Transverse colon (tissue), 4 donors: ENCODE data around the gene ANKRD2. TPM values are rescaled to one million over a fixed set of nuclear protein-coding genes. Genes with fewer than 3 reads are reported as not detected.
"Not testable (repeated sequence)": the region's sequence is repeated elsewhere in the genome, so short reads cannot be mapped to it uniquely, and the experiment has no call there.

Experiments
- DNase-seq: peaks from one replicate; pipeline ENCODE4 v3.0.0-alpha.2; 2019
- H3K27ac ChIP-seq, 4 donors: fragments of 200-600 bp; sonication (generic); 2 replicates each; pipeline ENCODE4 v1.5.1; 2016 to 2018; ENCODE audit warnings: inconsistent platforms in 4 of 4
- H3K27me3 ChIP-seq: fragments of 200-600 bp; sonication (generic); 2 replicates; pipeline ENCODE4 v1.5.1; 2017; ENCODE audit warnings: inconsistent platforms
- H3K36me3 ChIP-seq, 4 donors: fragments of 200-600 bp; sonication (generic); 2 replicates each; pipeline ENCODE4 v1.5.1; 2017 to 2019; ENCODE audit warnings: inconsistent platforms in 4 of 4
- H3K4me1 ChIP-seq, 4 donors: fragments of 200-600 bp; sonication (generic); 2 replicates each; pipeline ENCODE4 v1.5.1; 2017 to 2020; ENCODE audit warnings: inconsistent platforms in 4 of 4
- H3K4me3 ChIP-seq, 4 donors: fragments of 200-600 bp; sonication (generic); 1 replicate in 1 of 4; 2 replicates in 3 of 4; pipeline versions ENCODE4 v1.5.1 to v1.6.1; 2017 to 2019; ENCODE audit warnings: inconsistent platforms in 4 of 4
- H3K9me3 ChIP-seq, 2 donors: fragments of 200-600 bp; sonication (generic); 2 replicates each; pipeline ENCODE4 v1.5.1; 2017 to 2019; ENCODE audit warnings: inconsistent platforms in 2 of 2
- EP300 ChIP-seq: sonication (generic); formaldehyde crosslinking; IDR thresholded peaks from one replicate; pipeline ENCODE4 v1.6.1; 2017; ENCODE audit warnings: antibody characterized with exemption, low read depth
- POLR2A ChIP-seq: fragments of 450-650 bp; IDR thresholded peaks from one replicate; pipeline ENCODE4 v1.6.1; 2016; ENCODE audit warnings: antibody characterized with exemption, mild to moderate bottlenecking, moderate library complexity
- POLR2AphosphoS5 ChIP-seq, 3 donors: sonication (generic); formaldehyde crosslinking; IDR thresholded peaks; one replicate each; pipeline ENCODE4 v1.6.1; 2016; ENCODE audit warnings: antibody characterized with exemption in 3 of 3
- WGBS, 2 donors: methylation state at CpG; one replicate each; pipeline ENCODE4 v1.1.5; 2018; ENCODE audit warnings: low coverage in 1 of 2; 5-methylcytosine and 5-hydroxymethylcytosine counted together
- in situ Hi-C, 4 donors: fragments of 200-750 bp; cut with MboI; loops; one replicate each; pipeline versions ENCODE4 v1.15.0 to v1.15.1; 2017; ENCODE audit warnings: low sequenced_read_pairs in 3 of 4, low pct_ligation_motif_present in 1 of 4, low pct_unique_long_range_greater_than_20kb in 1 of 4
- intact Hi-C: fragments of 100-400 bp; cut with DNase I; formaldehyde crosslinking; loops from one replicate; pipeline ENCODE4 v1.15.1; 2023; ENCODE audit warnings: low total_unique reads
- total RNA-seq, 4 donors: library from RNA; depleted of rRNA; stranded (reverse); fragments of >200 nt; gene quantifications; one replicate each; pipeline ENCODE4 v1.1.0, GENCODE V29; 2016
- TF ChIP-seq, protein P1 (sequence below), 5 experiments: fragments of 200-600 bp in 3 of 5; fragments of 450-650 bp in 2 of 5; sonication (generic) in 3 of 5; IDR thresholded peaks; 1 replicate in 2 of 5; 2 replicates in 3 of 5; pipeline ENCODE4 v1.5.1; 2016 to 2017; ENCODE audit warnings: antibody characterized with exemption in 5 of 5, inconsistent platforms in 3 of 5, mild to moderate bottlenecking in 2 of 5, moderate library complexity in 1 of 5

The ANKRD2 gene
- total RNA-seq, 4 donors from 2014 or later = not detected

DNA sequence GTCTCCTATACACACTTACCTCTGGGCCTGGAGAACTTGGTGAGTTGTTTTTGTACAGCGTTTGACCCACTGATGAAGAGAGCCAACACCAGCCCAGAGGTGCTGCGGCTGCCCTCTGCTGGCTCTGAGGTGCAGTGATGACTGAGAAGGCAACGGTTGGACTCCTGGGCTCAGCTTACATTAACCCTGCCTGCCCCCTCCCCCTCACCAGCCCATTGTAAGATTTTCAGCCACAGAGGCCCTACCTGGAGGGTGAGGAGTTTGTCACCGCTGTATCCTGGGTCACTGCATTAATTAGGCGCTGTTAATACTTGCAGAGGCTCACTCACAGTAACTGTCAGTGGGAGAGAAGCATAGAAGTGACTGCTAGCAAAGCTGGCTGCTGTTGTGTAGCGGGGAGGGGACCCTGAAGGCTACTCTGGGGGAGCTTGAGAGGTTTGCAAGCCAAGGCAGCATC, 19.0 kb upstream of the ANKRD2 start:
- DNase-seq = peak; percentile 52
- no peak overlapping the region for H3K27ac ChIP-seq
- TF ChIP-seq EP300 = no peak
- TF ChIP-seq, protein P1, sequence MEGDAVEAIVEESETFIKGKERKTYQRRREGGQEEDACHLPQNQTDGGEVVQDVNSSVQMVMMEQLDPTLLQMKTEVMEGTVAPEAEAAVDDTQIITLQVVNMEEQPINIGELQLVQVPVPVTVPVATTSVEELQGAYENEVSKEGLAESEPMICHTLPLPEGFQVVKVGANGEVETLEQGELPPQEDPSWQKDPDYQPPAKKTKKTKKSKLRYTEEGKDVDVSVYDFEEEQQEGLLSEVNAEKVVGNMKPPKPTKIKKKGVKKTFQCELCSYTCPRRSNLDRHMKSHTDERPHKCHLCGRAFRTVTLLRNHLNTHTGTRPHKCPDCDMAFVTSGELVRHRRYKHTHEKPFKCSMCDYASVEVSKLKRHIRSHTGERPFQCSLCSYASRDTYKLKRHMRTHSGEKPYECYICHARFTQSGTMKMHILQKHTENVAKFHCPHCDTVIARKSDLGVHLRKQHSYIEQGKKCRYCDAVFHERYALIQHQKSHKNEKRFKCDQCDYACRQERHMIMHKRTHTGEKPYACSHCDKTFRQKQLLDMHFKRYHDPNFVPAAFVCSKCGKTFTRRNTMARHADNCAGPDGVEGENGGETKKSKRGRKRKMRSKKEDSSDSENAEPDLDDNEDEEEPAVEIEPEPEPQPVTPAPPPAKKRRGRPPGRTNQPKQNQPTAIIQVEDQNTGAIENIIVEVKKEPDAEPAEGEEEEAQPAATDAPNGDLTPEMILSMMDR (IDR thresholded peaks at IDR 0.05) = peak; percentile 59 to 76 (median 68)
- TF ChIP-seq POLR2A = no peak
- no peak for TF ChIP-seq POLR2AphosphoS5 (IDR thresholded peaks at IDR 0.05)
- 25% methylated on average over 6 of the region's 6 CpGs; no CpG with 5 or more reads in 1 of the 2 donors for WGBS, 2 donors
- no peaks in the 10 kb centered on the region for H3K27me3 ChIP-seq
- H3K4me3 ChIP-seq = no peak overlapping the region
- H3K9me3 ChIP-seq = no peaks in the 10 kb centered on the region
- in situ Hi-C loops (loop anchor here in 2 of 4 donors (10.0 kb wide), 1 partner anchor 89 kb away; no protein-coding TSS in a partner anchor), intact Hi-C loops (loop anchor here (5.0 kb wide), 1 partner anchor 91 kb away; no protein-coding TSS in a partner anchor)
- H3K36me3 ChIP-seq = no peaks in the 10 kb centered on the region
- H3K4me1 ChIP-seq = no peaks in the 10 kb centered on the region

GRCh38 chr10:97554336-97554735, 18.2 kb upstream of the ANKRD2 start:
- not testable (repeated sequence) for H3K9me3 ChIP-seq, H3K36me3 ChIP-seq, H3K27ac ChIP-seq, H3K27me3 ChIP-seq, H3K4me3 ChIP-seq, DNase-seq, H3K4me1 ChIP-seq
- in situ Hi-C loops (loop anchor here in 2 of 4 donors (10.0 kb wide), 1 partner anchor 90 kb away; no protein-coding TSS in a partner anchor), intact Hi-C loops (loop anchor here (5.0 kb wide), 1 partner anchor 92 kb away; no protein-coding TSS in a partner anchor)
- WGBS, 2 donors = 92 to 95% methylated on average over 4 to 5 of the region's 5 CpGs

DNA sequence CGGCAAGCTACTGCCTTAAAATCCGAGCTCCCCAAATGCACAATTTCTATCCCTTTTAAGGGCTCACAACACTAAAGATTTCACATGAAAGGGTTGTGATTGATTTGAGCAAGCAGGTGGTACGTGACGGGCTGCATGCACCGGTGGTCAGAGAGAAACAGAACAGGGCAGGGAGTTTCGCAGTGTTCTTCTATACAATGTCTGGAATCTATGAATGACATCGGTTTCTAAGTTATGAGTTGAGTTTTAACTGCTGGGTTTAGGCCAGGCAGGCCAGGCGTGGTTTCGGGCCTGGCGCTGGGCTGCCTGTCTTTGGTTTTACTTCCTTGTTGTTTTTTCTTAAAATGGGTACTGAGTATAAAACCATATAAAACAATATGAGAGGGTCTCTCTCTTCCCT, 17.0 kb upstream of the ANKRD2 start:
- H3K27me3 ChIP-seq, H3K9me3 ChIP-seq, H3K4me1 ChIP-seq, intact Hi-C loops, H3K36me3 ChIP-seq, H3K4me3 ChIP-seq, DNase-seq, H3K27ac ChIP-seq: not testable (repeated sequence)
- in situ Hi-C loops = loop anchor here in 2 of 4 donors (10.0 kb wide), 1 partner anchor 91 kb away; no protein-coding TSS in a partner anchor
- 93 to 100% methylated on average over 1 to 7 of the region's 10 CpGs for WGBS, 2 donors

- WGBS, 2 donors = 89 to 100% methylated on average over 1 to 17 of the region's 17 CpGs
- in situ Hi-C loops, DNase-seq, intact Hi-C loops, H3K4me1 ChIP-seq, H3K36me3 ChIP-seq, H3K27me3 ChIP-seq, H3K4me3 ChIP-seq, H3K9me3 ChIP-seq: not testable (repeated sequence)
- peak overlapping the region in 1 of 4 donors; percentile 47 for H3K27ac ChIP-seq
These were observed 11.7 kb upstream of the ANKRD2 start for GRCh38 chr10:97560731-97561381.

GRCh38 chr10:97561386-97562077, 11.0 kb upstream of the ANKRD2 start:
- intact Hi-C loops, H3K27me3 ChIP-seq, DNase-seq, H3K36me3 ChIP-seq, H3K4me1 ChIP-seq, H3K9me3 ChIP-seq, in situ Hi-C loops, H3K4me3 ChIP-seq: not testable (repeated sequence)
- WGBS, 2 donors = 91 to 93% methylated on average over 10 to 12 of the region's 12 CpGs
- H3K27ac ChIP-seq = peak overlapping the region in 1 of 4 donors; percentile 47

DNA sequence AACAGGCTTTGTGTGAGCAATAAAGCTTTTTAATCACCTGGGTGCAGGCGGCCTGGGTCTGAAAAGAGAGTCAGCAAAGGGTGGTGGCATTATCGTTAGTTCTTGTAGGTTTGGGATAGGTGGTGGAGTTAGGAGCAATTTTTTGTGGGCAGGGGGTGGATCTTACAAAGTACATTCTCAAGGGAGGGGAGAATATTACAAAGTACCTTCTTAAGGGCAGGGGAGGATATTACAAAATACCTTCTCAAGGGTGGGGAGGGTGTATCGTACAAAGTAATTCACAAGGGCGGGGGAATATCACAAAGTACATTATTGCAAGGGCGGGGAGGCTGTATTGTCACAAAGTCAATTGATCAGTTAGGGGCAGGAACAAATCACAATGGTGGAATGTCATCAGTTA, 10.2 kb upstream of the ANKRD2 start:
- in situ Hi-C loops, DNase-seq, H3K9me3 ChIP-seq, H3K36me3 ChIP-seq, H3K4me1 ChIP-seq, H3K4me3 ChIP-seq, intact Hi-C loops, H3K27ac ChIP-seq, H3K27me3 ChIP-seq: not testable (repeated sequence)
- 91 to 100% methylated on average over 3 to 5 of the region's 5 CpGs for WGBS, 2 donors
